Neuron (in vitro differentiated cells): Measurements from ENCODE around the gene EYA4.
A peak's percentile ranks its signal among the peaks of the same experiment; 100 is the strongest.
"Not testable (repeated sequence)": the region's sequence is repeated elsewhere in the genome, so short reads cannot be mapped to it uniquely, and the experiment has no call there.

ENCODE experiments used
- H2AFZ ChIP-seq: one replicate; pipeline ENCODE4 v1.6.1; 2013; ENCODE audit warnings: low read depth, mild to moderate bottlenecking, inconsistent platforms, low read length, moderate library complexity
- H3K27me3 ChIP-seq: one replicate; pipeline ENCODE4 v1.6.1; 2013; ENCODE audit warnings: low read length; ENCODE audit not compliant: insufficient read depth
- H3K36me3 ChIP-seq: one replicate; pipeline ENCODE4 v1.6.1; 2013; ENCODE audit warnings: low read length; ENCODE audit not compliant: insufficient read depth
- H3K4me1 ChIP-seq: one replicate; pipeline ENCODE4 v1.6.1; 2013; ENCODE audit warnings: low read length; ENCODE audit not compliant: insufficient read depth
- H3K4me3 ChIP-seq: 2 replicates; pipeline ENCODE4 v1.5.1; 2013; ENCODE audit warnings: mild to moderate bottlenecking, low read length, moderate library complexity
- H3K9me3 ChIP-seq: one replicate; pipeline ENCODE4 v1.6.1; 2013; ENCODE audit warnings: low read length

EYA4 gene

DNA sequence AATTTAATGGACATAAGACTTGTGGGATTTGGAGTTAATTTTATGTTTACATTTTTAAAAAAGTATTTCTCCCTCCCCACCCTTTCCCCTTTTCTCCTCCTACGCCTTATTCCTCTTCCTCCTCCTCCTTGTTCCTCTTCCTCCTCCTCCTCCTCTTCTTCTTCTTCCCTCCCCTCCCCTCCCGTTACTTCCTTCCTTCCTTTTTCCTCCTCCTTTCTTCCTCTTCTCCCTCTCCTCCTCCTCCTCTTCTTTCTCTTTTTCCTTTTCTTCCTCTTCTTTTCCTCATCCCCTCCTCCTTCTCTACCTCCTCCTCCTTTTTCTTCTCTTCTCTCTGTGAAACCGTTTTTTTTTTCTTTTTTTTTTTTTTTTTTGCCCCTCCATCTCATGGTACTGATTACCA, 139.6 kb downstream of the EYA4 start:
- Histone ChIP-seq H3K4me1 (no peaks in the 10 kb centered on the region), H2AFZ (no peak overlapping the region), H3K36me3 (no peaks in the 10 kb centered on the region), H3K4me3 (no peak overlapping the region), H3K27me3 (no peaks in the 10 kb centered on the region), H3K9me3 (no peaks in the 10 kb centered on the region)

GRCh38 chr6:133388731-133389130, 147.6 kb downstream of the EYA4 start:
- no peak overlapping the region for H2AFZ ChIP-seq
- no peaks in the 10 kb centered on the region for H3K9me3 ChIP-seq
- H3K4me1 ChIP-seq: peaks cover 19% of the 10 kb centered on the region
- no peaks in the 10 kb centered on the region for H3K36me3 ChIP-seq
- no peak overlapping the region for H3K4me3 ChIP-seq
- H3K27me3 ChIP-seq: no peaks in the 10 kb centered on the region

GRCh38 chr6:133390168-133390567, 149.0 kb downstream of the EYA4 start:
- H3K9me3 ChIP-seq: no peaks in the 10 kb centered on the region
- H3K27me3 ChIP-seq: no peaks in the 10 kb centered on the region
- H3K36me3 ChIP-seq: no peaks in the 10 kb centered on the region
- peaks cover 25% of the 10 kb centered on the region for H3K4me1 ChIP-seq
- H3K4me3 ChIP-seq: no peak overlapping the region
- no peak overlapping the region for H2AFZ ChIP-seq

- H3K36me3 ChIP-seq: no peaks in the 10 kb centered on the region
- H3K4me3 ChIP-seq: no peak overlapping the region
- H3K27me3 ChIP-seq: no peaks in the 10 kb centered on the region
- no peak overlapping the region for H2AFZ ChIP-seq
- no peaks in the 10 kb centered on the region for H3K9me3 ChIP-seq
- H3K4me1 ChIP-seq: peaks cover 25% of the 10 kb centered on the region
These were observed 150.9 kb downstream of the EYA4 start for GRCh38 chr6:133392015-133392414.

GRCh38 chr6:133392641-133393040, 151.5 kb downstream of the EYA4 start:
- peaks cover 25% of the 10 kb centered on the region for H3K4me1 ChIP-seq
- no peaks in the 10 kb centered on the region for H3K27me3 ChIP-seq
- no peaks in the 10 kb centered on the region for H3K9me3 ChIP-seq
- H3K4me3 ChIP-seq: no peak overlapping the region
- H3K36me3 ChIP-seq: no peaks in the 10 kb centered on the region
- peak overlapping the region; percentile 26 for H2AFZ ChIP-seq

GRCh38 chr6:133393891-133394290, 152.7 kb downstream of the EYA4 start:
- Histone ChIP-seq H3K4me1 (peaks cover 25% of the 10 kb centered on the region), H3K27me3 (no peaks in the 10 kb centered on the region), H3K9me3 (no peaks in the 10 kb centered on the region), H3K36me3 (no peaks in the 10 kb centered on the region), H3K4me3 (no peak overlapping the region), H2AFZ (no peak overlapping the region)

- no peaks in the 10 kb centered on the region for H3K9me3 ChIP-seq
- no peak overlapping the region for H2AFZ ChIP-seq
- peaks cover 25% of the 10 kb centered on the region for H3K4me1 ChIP-seq
- H3K27me3 ChIP-seq: no peaks in the 10 kb centered on the region
- H3K4me3 ChIP-seq: no peak overlapping the region
- H3K36me3 ChIP-seq: no peaks in the 10 kb centered on the region
These were observed 153.5 kb downstream of the EYA4 start for GRCh38 chr6:133394630-133395029.

GRCh38 chr6:133396233-133396983, 155.3 kb downstream of the EYA4 start:
- no peaks in the 10 kb centered on the region for H3K9me3 ChIP-seq

DNA sequence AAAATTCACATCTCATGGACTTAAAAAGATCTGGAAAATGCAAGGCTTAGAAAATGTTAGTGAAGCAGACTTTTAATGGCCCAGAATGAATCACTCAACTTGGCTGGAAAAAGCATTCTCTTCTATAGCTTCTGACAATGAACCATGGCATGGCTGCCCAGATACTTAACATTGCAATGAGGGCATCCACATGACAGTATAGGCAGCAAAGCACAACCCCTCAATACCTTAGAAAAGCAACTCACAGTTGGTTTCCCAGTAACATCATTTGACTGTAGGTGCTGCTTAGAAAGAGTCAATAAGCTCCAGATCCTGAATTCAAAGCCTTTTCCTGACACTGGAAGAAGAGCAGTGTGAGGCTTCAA, 155.8 kb downstream of the EYA4 start:
- Histone ChIP-seq H2AFZ (no peak overlapping the region), H3K36me3 (no peaks in the 10 kb centered on the region), H3K4me3 (no peak overlapping the region), H3K4me1 (peaks cover 17% of the 10 kb centered on the region), H3K27me3 (no peaks in the 10 kb centered on the region), H3K9me3 (no peaks in the 10 kb centered on the region)

More at GRCh38 chr6:133396233-133396983, 155.3 kb downstream of the EYA4 start:
- peaks cover 22% of the 10 kb centered on the region for H3K4me1 ChIP-seq
- no peak overlapping the region for H3K4me3 ChIP-seq
- no peaks in the 10 kb centered on the region for H3K36me3 ChIP-seq
- no peak overlapping the region for H2AFZ ChIP-seq
- no peaks in the 10 kb centered on the region for H3K27me3 ChIP-seq

- H3K27me3 ChIP-seq, H3K36me3 ChIP-seq, H3K4me3 ChIP-seq, H2AFZ ChIP-seq, H3K9me3 ChIP-seq: not testable (repeated sequence)
- peaks cover 10% of the 10 kb centered on the region for H3K4me1 ChIP-seq
These were observed 156.4 kb downstream of the EYA4 start for GRCh38 chr6:133397601-133398000.

DNA sequence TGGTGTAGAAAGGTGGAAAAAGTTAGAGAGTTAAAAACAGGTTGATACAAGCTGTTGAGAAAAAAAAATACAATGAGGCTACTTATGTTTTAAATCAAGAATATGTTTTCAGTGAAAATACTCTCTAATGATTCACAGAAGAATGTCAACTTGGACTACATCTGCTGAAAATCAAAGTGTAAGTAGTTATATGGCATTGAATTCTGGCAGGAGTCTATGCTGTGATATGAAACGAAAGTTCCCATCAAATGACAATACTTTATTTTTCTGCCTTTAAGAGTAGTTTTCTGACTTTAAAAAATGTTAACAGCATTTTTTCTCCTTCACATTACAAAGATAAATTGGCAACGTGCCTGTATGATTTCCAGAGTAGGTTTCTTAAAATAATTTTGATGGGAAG, 158.3 kb downstream of the EYA4 start:
- Histone ChIP-seq H2AFZ (no peak overlapping the region), H3K4me3 (no peak overlapping the region), H3K27me3 (no peaks in the 10 kb centered on the region), H3K4me1 (peaks cover 2% of the 10 kb centered on the region), H3K36me3 (no peaks in the 10 kb centered on the region), H3K9me3 (no peaks in the 10 kb centered on the region)

- H3K27me3 ChIP-seq: no peaks in the 10 kb centered on the region
- H3K36me3 ChIP-seq: no peaks in the 10 kb centered on the region
- no peaks in the 10 kb centered on the region for H3K4me1 ChIP-seq
- no peak overlapping the region for H3K4me3 ChIP-seq
- H2AFZ ChIP-seq: no peak overlapping the region
- no peaks in the 10 kb centered on the region for H3K9me3 ChIP-seq
These were observed 163.0 kb downstream of the EYA4 start for GRCh38 chr6:133404151-133404550.

GRCh38 chr6:133404728-133405127, 163.6 kb downstream of the EYA4 start:
- H3K4me1 ChIP-seq: no peaks in the 10 kb centered on the region
- no peaks in the 10 kb centered on the region for H3K9me3 ChIP-seq
- H3K4me3 ChIP-seq: no peak overlapping the region
- no peaks in the 10 kb centered on the region for H3K27me3 ChIP-seq
- no peaks in the 10 kb centered on the region for H3K36me3 ChIP-seq
- H2AFZ ChIP-seq: no peak overlapping the region
